Endothelial cell (in vitro differentiated cells): ENCODE measurements around the gene FAM110D. TPM values are rescaled to one million over a fixed set of nuclear protein-coding genes. Genes with fewer than 3 reads are reported as not detected.

Experiments
- DNase-seq: peaks from one replicate; pipeline ENCODE4 v3.0.0; 2021; ENCODE audit warnings: low spot score
- H3K27ac Mint-ChIP-seq: one replicate; pipeline ENCODE4 v1.8.0; 2021; ENCODE audit warnings: mixed read lengths, inconsistent platforms; ENCODE audit not compliant: unreplicated experiment
- H3K27me3 Mint-ChIP-seq: one replicate; pipeline ENCODE4 v1.8.0; 2021; ENCODE audit warnings: mild to moderate bottlenecking, moderate library complexity, mixed read lengths, inconsistent platforms; ENCODE audit not compliant: unreplicated experiment
- H3K36me3 Mint-ChIP-seq: one replicate; pipeline ENCODE4 v1.8.0; 2021; ENCODE audit warnings: mild to moderate bottlenecking, low read depth, mixed read lengths, inconsistent platforms; ENCODE audit not compliant: unreplicated experiment
- H3K4me1 Mint-ChIP-seq: one replicate; pipeline ENCODE4 v1.8.0; 2021; ENCODE audit warnings: mild to moderate bottlenecking, mixed read lengths, inconsistent platforms; ENCODE audit not compliant: unreplicated experiment
- H3K4me3 Mint-ChIP-seq: one replicate; pipeline ENCODE4 v1.8.0; 2021; ENCODE audit warnings: mild to moderate bottlenecking, mixed read lengths, inconsistent platforms; ENCODE audit not compliant: unreplicated experiment
- H3K9me3 Mint-ChIP-seq: one replicate; pipeline ENCODE4 v1.8.0; 2021; ENCODE audit warnings: mixed read lengths, inconsistent platforms; ENCODE audit not compliant: unreplicated experiment
- CTCF ChIP-seq: fragments of 200-600 bp; sonication (generic); IDR thresholded peaks from one replicate; pipeline ENCODE4 v1.5.0; 2021; ENCODE audit warnings: antibody characterized with exemption; ENCODE audit not compliant: unreplicated experiment
- long read RNA-seq: library from polyadenylated mRNA; unstranded; transcript quantifications from one replicate; pipeline ENCODE4 v2.0.0, GENCODE V29; 2020; ENCODE audit not compliant: unreplicated experiment
- total RNA-seq: library from RNA; stranded (reverse); fragmentation: NEBNext Ultra II Directional; extraction: Animal tissue kit (Norgen Biotek cat#: 25700); gene quantifications from one replicate; pipeline ENCODE4 v1.2.1, GENCODE V29; 2021; ENCODE audit not compliant: unreplicated experiment

The FAM110D gene
- 13.5 TPM for total RNA-seq
- long read RNA-seq, transcript FAM110D-201 (2 exons, 2,858 nt) = major isoform, 18 of 20 reads
- long read RNA-seq, partial matches to known transcripts = 0 of 20 reads
- long read RNA-seq, other reads (novel, unspliced or antisense) = 2 of 20 reads

DNA sequence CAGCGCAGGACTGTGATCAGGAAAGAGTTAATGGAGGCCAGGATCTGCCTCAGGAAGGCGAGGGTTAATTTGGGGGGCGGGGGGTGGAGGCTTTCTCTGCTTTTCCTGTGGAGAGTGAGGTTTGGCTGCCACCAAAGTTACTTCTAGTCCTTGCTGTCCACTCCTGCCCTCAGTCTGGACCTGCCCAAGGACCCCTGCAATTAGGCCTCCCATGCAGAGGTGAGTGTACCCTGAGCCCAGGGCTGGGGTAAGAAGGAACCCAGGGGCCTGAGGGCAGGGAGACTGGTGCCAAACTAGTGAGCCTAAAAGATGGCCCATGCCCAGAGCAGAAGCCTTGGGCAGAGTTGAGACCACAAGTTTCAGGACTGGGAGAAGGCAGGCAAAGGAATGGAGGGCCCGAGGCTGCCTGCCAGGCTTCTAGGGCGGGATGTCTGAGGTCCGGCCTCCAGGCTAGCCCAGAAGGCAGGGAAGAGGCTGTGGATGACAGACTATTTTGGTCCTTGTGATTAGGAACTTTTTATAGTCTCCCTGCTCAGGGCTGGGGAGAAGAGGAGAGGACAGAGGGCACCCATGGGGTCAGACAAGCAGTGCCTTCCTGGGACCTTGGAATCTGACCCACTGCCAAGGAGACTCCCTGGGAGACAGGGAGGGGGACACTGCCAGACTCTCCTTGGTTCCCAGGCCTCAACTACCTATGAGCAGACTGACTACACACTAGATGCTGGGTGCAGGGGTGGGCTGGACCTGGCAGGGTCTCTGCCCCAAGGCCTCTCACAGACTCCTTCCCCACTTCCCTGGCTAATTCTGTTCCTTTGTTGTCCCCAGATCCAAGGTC lies at the start of gene FAM110D:
Gene FAM110D (plus strand): TSS at position 172 of the 835 bp plus-strand sequence. CDS start 2,213 bp downstream, outside the sequence.
- DNase-seq = peak; percentile 50
- Mint-ChIP-seq H3K36me3 (peaks cover 3% of the 10 kb centered on the region), H3K27me3 (peaks cover 19% of the 10 kb centered on the region), H3K4me1 (peaks cover 59% of the 10 kb centered on the region), H3K9me3 (no peaks in the 10 kb centered on the region), H3K4me3 (peak within 1 kb of the TSS; percentile 92), H3K27ac (peak within 1 kb of the TSS; percentile 52)
- no peak for TF ChIP-seq CTCF

- Mint-ChIP-seq H3K4me3 (peak overlapping the region; percentile 95), H3K4me1 (peaks cover 11% of the 10 kb centered on the region), H3K36me3 (peaks cover 6% of the 10 kb centered on the region), H3K9me3 (no peaks in the 10 kb centered on the region), H3K27ac (peak overlapping the region; percentile 57), H3K27me3 (peaks cover 9% of the 10 kb centered on the region)
- no peak for TF ChIP-seq CTCF
- no peak for DNase-seq
These were observed 49.4 kb upstream of the FAM110D start for GRCh38 chr1:26109229-26110164.

DNA sequence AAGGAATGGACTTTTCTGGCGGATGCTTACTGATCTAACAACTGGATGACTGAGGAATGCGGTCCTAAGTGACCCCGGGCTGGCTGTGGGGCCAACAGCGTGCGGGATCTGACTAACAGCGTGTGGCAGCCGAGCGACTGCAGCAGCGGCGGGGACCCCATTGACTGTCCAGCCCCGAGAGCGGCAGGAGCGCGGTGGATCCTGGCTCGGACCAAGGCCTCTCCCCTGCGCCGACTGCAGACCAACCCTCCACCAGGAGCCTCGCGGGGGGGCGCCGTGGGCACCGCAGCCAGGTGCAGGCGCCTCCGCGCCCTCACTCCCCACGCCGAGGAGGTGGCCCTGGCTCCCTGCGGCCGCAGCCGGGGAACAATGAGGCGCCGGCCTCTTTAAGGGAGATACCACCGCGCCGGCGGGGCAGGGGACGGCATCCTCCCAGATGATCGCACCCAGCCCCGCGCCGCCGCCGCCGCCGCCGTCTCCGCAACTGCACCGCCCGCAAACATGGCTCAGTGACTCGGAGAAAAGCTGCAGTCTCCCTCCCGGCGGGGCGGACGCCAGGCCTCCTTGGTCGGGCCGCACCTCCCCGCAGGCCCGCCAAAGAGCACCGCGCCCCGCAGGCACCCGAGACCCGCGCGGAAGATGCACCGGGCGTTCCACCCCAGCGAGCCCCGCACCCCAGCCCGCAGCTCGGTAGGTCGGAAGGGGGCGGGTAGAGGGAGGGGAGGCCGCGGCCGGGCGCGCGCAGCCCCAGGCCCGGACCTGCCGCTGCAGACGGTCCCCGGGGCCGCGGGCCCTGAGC lies 47.9 kb upstream of the FAM110D start:
- peaks cover 9% of the 10 kb centered on the region for H3K27me3 Mint-ChIP-seq
- H3K27ac Mint-ChIP-seq = peak overlapping the region; percentile 49
- no peaks in the 10 kb centered on the region for H3K9me3 Mint-ChIP-seq
- peaks cover 9% of the 10 kb centered on the region for H3K4me1 Mint-ChIP-seq
- peaks cover 6% of the 10 kb centered on the region for H3K36me3 Mint-ChIP-seq
- peak overlapping the region; percentile 95 for H3K4me3 Mint-ChIP-seq
- TF ChIP-seq CTCF = no peak
- DNase-seq = peak; percentile 68

GRCh38 chr1:26111530-26112406 lies 47.1 kb upstream of the FAM110D start, which contains the start of gene PDIK1L:
PDIK1L (plus strand) TSS chr1:26111824; CDS start chr1:26114309, 2,485 bp downstream.
- H3K9me3 Mint-ChIP-seq = no peaks in the 10 kb centered on the region
- peaks cover 9% of the 10 kb centered on the region for H3K4me1 Mint-ChIP-seq
- H3K27me3 Mint-ChIP-seq = peaks cover 9% of the 10 kb centered on the region
- H3K36me3 Mint-ChIP-seq = peaks cover 6% of the 10 kb centered on the region
- no peak for TF ChIP-seq CTCF
- peak; percentile 96 for DNase-seq
- H3K27ac Mint-ChIP-seq = peak within 1 kb of the TSS; percentile 74
- peak within 1 kb of the TSS; percentile 95 for H3K4me3 Mint-ChIP-seq
